ENCODE measurements around the gene TWF1.

The TWF1 gene

GRCh38 chr12:43815416-43815815 is 9.3 kb upstream of the TWF1 start:
- no peak for TF ChIP-seq CTCF (IDR thresholded peaks at IDR 0.05; ENCODE audit: insufficient read depth, low read length, poor library complexity, severe bottlenecking)
- no peak overlapping the region for H3K4me3 ChIP-seq (replicated peaks; ENCODE audit: low read depth, low read length)
- H3K36me3 ChIP-seq (ENCODE audit: control insufficient read depth, insufficient read depth, low read length) = no peaks in the 10 kb centered on the region
- H3K27me3 ChIP-seq (replicated peaks; ENCODE audit: control insufficient read depth, insufficient read depth, low read length) = no peaks in the 10 kb centered on the region
- no peak for DNase-seq (ENCODE audit: extremely low read depth, insufficient read length)

- no peak for TF ChIP-seq CTCF (IDR thresholded peaks at IDR 0.05; ENCODE audit: insufficient read depth, low read length, poor library complexity, severe bottlenecking)
- Histone ChIP-seq H3K27me3 (replicated peaks; ENCODE audit: control insufficient read depth, insufficient read depth, low read length) (no peaks in the 10 kb centered on the region), H3K36me3 (ENCODE audit: control insufficient read depth, insufficient read depth, low read length) (no peaks in the 10 kb centered on the region), H3K4me3 (replicated peaks; ENCODE audit: low read depth, low read length) (no peak overlapping the region)
- DNase-seq (ENCODE audit: extremely low read depth, insufficient read length) = no peak
Observed at GRCh38 chr12:43812926-43813325, 6.8 kb upstream of the TWF1 start.

- TF ChIP-seq CTCF (IDR thresholded peaks at IDR 0.05; ENCODE audit: insufficient read depth, low read length, poor library complexity, severe bottlenecking) = no peak
- DNase-seq (ENCODE audit: extremely low read depth, insufficient read length) = no peak
- H3K4me3 ChIP-seq (replicated peaks; ENCODE audit: low read depth, low read length) = no peak overlapping the region
- H3K36me3 ChIP-seq (ENCODE audit: control insufficient read depth, insufficient read depth, low read length) = no peaks in the 10 kb centered on the region
- H3K27me3 ChIP-seq (replicated peaks; ENCODE audit: control insufficient read depth, insufficient read depth, low read length) = no peaks in the 10 kb centered on the region
Observed at GRCh38 chr12:43812057-43812456, 5.9 kb upstream of the TWF1 start.

- Histone ChIP-seq H3K27me3 (replicated peaks; ENCODE audit: control insufficient read depth, insufficient read depth, low read length) (no peaks in the 10 kb centered on the region), H3K4me3 (replicated peaks; ENCODE audit: low read depth, low read length) (no peak overlapping the region), H3K36me3 (ENCODE audit: control insufficient read depth, insufficient read depth, low read length) (no peaks in the 10 kb centered on the region)
- no peak for TF ChIP-seq CTCF (IDR thresholded peaks at IDR 0.05; ENCODE audit: insufficient read depth, low read length, poor library complexity, severe bottlenecking)
- no peak for DNase-seq (ENCODE audit: extremely low read depth, insufficient read length)
Observed at GRCh38 chr12:43807386-43807785, 1.3 kb upstream of the TWF1 start.

GRCh38 chr12:43806737-43807072 is 588 bp upstream of the TWF1 start:
- H3K27me3 ChIP-seq (replicated peaks; ENCODE audit: control insufficient read depth, insufficient read depth, low read length) = no peaks in the 10 kb centered on the region
- H3K36me3 ChIP-seq (ENCODE audit: control insufficient read depth, insufficient read depth, low read length) = no peaks in the 10 kb centered on the region
- TF ChIP-seq CTCF (IDR thresholded peaks at IDR 0.05; ENCODE audit: insufficient read depth, low read length, poor library complexity, severe bottlenecking) = no peak
- no peak for DNase-seq (ENCODE audit: extremely low read depth, insufficient read length)
- H3K4me3 ChIP-seq (replicated peaks; ENCODE audit: low read depth, low read length) = peak overlapping the region; percentile 99

GRCh38 chr12:43805149-43805859 is 813 bp downstream of the TWF1 start:
- Histone ChIP-seq H3K36me3 (ENCODE audit: control insufficient read depth, insufficient read depth, low read length) (no peaks in the 10 kb centered on the region), H3K4me3 (replicated peaks; ENCODE audit: low read depth, low read length) (peak overlapping the region; percentile 99), H3K27me3 (replicated peaks; ENCODE audit: control insufficient read depth, insufficient read depth, low read length) (no peaks in the 10 kb centered on the region)
- no peak for DNase-seq (ENCODE audit: extremely low read depth, insufficient read length)
- TF ChIP-seq CTCF (IDR thresholded peaks at IDR 0.05; ENCODE audit: insufficient read depth, low read length, poor library complexity, severe bottlenecking) = no peak

Measured in GM06990 (cell line).